Activated T-cell treated with anti-CD3 and anti-CD28 coated beads, Interleukin-2, amount 50 U/mL, for 24 hours (primary cell): ENCODE measurements around the gene PRSS48.
"Not testable (repeated sequence)": the region's sequence is repeated elsewhere in the genome, so short reads cannot be mapped to it uniquely, and the experiment has no call there.

Source experiments
- DNase-seq: peaks from one replicate; pipeline ENCODE4 v3.0.0-alpha.2; 2020
- H3K27ac Mint-ChIP-seq: 2 replicates; pipeline ENCODE4 v1.8.0; 2020; ENCODE audit warnings: mild to moderate bottlenecking, mixed read lengths
- H3K27me3 Mint-ChIP-seq: 2 replicates; pipeline ENCODE4 v1.8.0; 2020; ENCODE audit warnings: mixed read lengths
- H3K36me3 Mint-ChIP-seq: 2 replicates; pipeline ENCODE4 v1.8.0; 2020; ENCODE audit warnings: low read depth, mixed read lengths
- H3K4me1 Mint-ChIP-seq: 2 replicates; pipeline ENCODE4 v1.8.0; 2020; ENCODE audit warnings: low read depth, mixed read lengths
- H3K4me3 Mint-ChIP-seq: 2 replicates; pipeline ENCODE4 v1.8.0; 2020; ENCODE audit warnings: mild to moderate bottlenecking, moderate library complexity, mixed read lengths
- H3K9me3 Mint-ChIP-seq: 2 replicates; pipeline ENCODE4 v1.8.0; 2020; ENCODE audit warnings: mixed read lengths

PRSS48 gene, protein sequence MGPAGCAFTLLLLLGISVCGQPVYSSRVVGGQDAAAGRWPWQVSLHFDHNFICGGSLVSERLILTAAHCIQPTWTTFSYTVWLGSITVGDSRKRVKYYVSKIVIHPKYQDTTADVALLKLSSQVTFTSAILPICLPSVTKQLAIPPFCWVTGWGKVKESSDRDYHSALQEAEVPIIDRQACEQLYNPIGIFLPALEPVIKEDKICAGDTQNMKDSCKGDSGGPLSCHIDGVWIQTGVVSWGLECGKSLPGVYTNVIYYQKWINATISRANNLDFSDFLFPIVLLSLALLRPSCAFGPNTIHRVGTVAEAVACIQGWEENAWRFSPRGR

DNA sequence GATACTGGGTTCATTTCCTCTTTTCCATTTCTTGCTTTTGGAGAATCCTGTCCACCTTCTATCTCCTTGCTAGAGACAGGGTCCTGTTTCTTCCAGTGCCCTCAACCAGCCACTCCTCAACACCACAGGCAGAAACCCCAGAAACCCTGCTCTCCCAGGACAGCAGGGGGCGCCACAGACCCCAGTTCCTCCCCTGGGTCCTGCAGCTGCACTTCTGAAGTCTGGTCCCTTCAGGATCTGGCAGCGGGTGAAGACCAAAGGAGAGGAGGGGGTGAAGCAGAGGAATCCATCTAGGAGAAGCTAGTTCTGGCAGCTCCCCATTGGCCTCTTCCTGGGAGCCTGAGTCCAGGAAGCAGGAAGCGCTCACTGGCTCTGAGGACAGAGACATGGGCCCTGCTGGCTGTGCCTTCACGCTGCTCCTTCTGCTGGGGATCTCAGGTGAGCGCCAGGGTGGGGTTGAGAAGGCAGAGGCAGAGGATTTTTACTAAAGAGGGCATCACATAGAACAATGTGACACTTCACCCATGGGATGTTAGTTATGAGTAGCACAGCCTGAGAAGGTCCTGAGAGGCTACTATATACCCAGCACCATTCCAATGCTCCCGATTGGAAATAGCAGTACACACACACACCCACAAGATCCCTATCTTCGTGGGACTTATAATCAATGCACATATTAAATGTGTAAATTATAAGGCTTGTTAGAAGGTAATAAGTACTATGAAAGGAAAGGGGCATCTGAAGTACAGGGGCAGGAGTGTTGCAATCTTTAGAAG, at the start of gene PRSS48:
TSS of gene PRSS48 (plus strand) at position 375 of the 776 bp plus-strand sequence. CDS start at position 387, 12 bp downstream.
- Mint-ChIP-seq H3K4me3 (no peak within 1 kb of the TSS), H3K27me3 (peaks cover 19% of the 10 kb centered on the region), H3K4me1 (no peaks in the 10 kb centered on the region), H3K36me3 (no peaks in the 10 kb centered on the region), H3K27ac (no peak within 1 kb of the TSS), H3K9me3 (no peaks in the 10 kb centered on the region)
- DNase-seq, result peak; percentile 52

DNA sequence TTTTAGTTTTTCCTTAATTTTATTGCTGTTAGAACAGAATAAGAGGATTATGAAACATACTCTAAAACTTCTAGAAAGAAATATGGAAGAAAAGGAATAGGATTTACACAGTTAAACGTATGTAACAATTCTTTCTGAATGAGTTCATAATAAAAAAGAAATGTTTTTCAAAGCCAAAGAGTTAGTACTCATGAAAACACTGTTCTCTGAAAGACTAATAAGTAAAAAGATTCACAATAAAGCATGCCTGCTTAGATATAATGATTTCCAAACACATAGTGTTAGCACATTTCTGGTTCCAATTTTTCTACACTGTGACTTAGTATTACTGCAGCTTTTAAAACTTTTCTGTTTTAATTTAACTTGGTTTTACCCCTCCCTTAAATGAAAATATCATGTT, 49.8 kb upstream of the PRSS48 start:
- H3K4me1 Mint-ChIP-seq, result no peaks in the 10 kb centered on the region
- no peaks in the 10 kb centered on the region for H3K36me3 Mint-ChIP-seq
- no peaks in the 10 kb centered on the region for H3K9me3 Mint-ChIP-seq
- peaks cover 42% of the 10 kb centered on the region for H3K27me3 Mint-ChIP-seq
- H3K27ac Mint-ChIP-seq, result no peak overlapping the region
- no peak overlapping the region for H3K4me3 Mint-ChIP-seq
- no peak for DNase-seq

DNA sequence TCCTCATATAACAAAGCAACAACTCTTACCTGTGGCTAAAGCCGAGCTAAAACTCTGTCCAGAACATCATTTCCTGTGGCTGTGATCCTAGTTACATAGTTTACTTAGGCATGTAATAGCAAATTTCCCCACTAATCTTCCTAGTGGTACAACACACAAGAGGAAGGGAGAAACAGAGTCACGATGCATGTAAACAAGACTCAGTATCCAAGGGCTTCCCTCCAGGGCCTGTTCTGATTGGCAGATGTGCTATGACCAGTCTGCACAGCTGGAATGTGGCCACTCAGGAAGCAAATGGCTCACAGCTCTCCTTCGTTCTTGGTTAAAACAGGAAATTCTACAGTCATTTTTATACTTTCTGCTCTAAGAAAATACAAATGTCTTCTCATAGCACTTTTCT, 49.2 kb upstream of the PRSS48 start:
- Mint-ChIP-seq H3K4me1 (no peaks in the 10 kb centered on the region), H3K27ac (no peak overlapping the region), H3K27me3 (peaks cover 42% of the 10 kb centered on the region), H3K4me3 (no peak overlapping the region), H3K9me3 (no peaks in the 10 kb centered on the region), H3K36me3 (no peaks in the 10 kb centered on the region)
- no peak for DNase-seq

DNA sequence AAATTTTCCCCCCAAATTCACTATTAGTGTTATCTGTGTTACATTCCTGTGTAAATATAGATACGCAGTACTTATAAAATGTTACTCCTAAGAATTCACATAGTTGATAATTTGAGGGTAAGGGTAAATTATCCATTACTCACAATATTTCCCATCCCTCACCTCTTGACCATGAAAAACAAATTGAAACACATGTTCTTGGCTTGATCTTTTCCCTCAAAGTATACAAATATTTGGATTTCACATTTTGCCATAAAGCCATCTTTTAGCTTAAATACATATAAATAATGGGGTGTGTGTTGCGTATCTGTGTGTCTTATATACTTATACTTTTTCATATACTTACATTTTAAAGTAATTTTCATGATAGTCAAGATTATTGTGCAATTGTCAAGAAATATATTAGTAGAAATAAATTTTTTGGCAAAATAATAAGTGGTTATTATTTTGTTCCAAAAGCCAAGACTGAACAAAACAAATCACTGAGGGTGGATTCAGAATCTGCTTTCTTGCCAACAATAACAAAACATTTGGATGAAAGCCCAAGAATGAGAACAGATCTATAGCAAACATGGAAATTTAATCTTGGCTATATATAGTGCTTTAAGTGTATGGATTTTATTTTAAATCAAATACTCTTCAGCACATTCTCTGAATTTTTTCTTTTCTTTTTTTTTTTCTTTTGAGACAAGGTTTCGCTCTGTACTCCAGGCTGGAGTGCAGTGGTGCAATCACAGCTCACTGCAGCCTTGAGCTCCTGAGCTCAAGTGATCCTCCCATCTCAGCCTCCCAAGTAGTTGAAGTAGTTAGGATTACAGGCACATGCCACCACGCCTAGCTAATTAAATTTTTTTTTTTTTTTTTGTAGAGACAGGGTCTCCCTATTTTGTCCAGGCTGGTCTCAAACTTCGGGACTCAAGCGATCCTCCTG, 48.5 kb upstream of the PRSS48 start:
- Mint-ChIP-seq H3K27me3 (peaks cover 38% of the 10 kb centered on the region), H3K9me3 (no peaks in the 10 kb centered on the region), H3K4me1 (no peaks in the 10 kb centered on the region), H3K36me3 (no peaks in the 10 kb centered on the region), H3K4me3 (no peak overlapping the region), H3K27ac (no peak overlapping the region)
- DNase-seq, result no peak

DNA sequence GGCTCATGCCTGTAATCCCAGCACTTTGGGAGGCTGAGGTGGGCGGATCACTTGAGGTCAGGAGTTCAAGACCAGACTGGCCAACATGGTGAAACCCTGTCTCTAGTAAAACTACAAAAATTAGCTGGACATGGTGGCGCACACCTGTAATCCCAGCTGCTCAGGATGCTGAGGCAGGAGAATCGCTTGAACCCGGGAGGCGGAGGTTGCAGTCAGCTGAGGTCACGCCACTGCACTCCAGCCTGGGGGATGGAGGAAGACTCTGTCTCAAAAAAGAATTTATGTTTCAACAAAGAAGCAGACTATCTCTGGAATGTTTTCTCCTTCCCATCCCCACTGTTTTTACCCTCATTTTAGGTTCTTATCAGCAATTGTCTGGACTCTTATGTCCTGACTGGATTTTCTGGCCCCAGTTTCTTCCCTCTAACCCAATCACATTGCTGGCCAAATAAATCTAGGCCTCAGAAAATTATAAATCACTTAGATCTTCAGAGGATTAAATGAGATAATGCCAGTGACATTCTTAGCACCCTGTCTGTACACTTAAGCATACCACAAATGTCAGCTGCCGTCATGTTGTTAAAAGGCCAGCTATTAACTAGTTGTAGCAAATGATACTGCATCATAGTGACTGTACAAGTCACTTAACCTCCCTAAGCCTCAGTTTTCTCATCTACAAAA, 44.9 kb upstream of the PRSS48 start:
- Mint-ChIP-seq H3K27me3 (peaks cover 27% of the 10 kb centered on the region), H3K4me3 (no peak overlapping the region), H3K36me3 (no peaks in the 10 kb centered on the region), H3K27ac (no peak overlapping the region), H3K9me3 (no peaks in the 10 kb centered on the region), H3K4me1 (no peaks in the 10 kb centered on the region)
- no peak for DNase-seq

- H3K27ac Mint-ChIP-seq, result no peak overlapping the region
- DNase-seq, result no peak
- H3K27me3 Mint-ChIP-seq, result peaks cover 28% of the 10 kb centered on the region
- no peak overlapping the region for H3K4me3 Mint-ChIP-seq
- no peaks in the 10 kb centered on the region for H3K4me1 Mint-ChIP-seq
- no peaks in the 10 kb centered on the region for H3K9me3 Mint-ChIP-seq
- no peaks in the 10 kb centered on the region for H3K36me3 Mint-ChIP-seq
Measured at GRCh38 chr4:151233600-151233999, 43.4 kb upstream of the PRSS48 start.

DNA sequence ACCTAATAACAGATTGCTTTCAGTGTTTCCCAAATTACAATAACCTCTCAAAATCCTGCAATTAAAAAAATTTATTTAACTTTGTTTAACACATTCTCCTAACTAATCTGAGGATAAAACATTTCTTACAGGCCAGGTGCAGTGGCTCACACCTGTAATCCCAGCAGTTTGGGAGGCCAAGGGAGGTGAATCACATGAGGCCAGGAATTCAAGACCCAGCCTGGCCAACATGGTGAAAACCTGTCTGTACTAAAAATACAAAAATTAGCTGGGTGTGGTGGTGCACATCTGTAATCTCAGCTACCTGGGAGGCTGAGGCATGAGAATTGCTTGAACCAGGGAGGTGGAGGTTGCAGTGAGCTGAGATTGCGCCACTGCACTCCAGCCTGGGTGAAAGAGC, 41.6 kb upstream of the PRSS48 start:
- H3K27ac Mint-ChIP-seq, H3K4me3 Mint-ChIP-seq, H3K4me1 Mint-ChIP-seq, DNase-seq, H3K36me3 Mint-ChIP-seq, H3K9me3 Mint-ChIP-seq: not testable (repeated sequence)
- peaks cover 22% of the 10 kb centered on the region for H3K27me3 Mint-ChIP-seq

- Mint-ChIP-seq H3K27me3 (peaks cover 26% of the 10 kb centered on the region), H3K4me1 (no peaks in the 10 kb centered on the region), H3K4me3 (no peak overlapping the region), H3K9me3 (no peaks in the 10 kb centered on the region), H3K36me3 (no peaks in the 10 kb centered on the region), H3K27ac (no peak overlapping the region)
- DNase-seq, result no peak
Measured at GRCh38 chr4:151236036-151236435, 40.9 kb upstream of the PRSS48 start.

DNA sequence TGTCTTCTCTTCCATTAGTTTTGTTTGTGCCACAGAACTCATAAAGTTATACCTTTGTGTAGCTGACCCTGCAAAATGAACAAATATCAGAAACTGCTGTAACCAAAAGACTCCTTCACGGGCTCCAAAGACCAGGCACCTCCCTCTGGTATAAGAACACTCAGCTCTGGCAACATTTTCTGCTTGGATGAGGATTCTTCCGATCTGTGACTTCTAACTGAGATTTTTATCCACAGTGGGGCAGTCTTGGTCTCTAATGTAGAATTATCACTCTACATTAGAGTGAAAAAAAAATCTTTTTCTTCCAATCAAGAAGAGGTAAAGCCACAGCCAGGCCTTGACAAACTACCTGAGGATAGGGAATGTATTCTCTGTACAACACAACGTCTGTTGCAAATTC, 38.5 kb upstream of the PRSS48 start:
- no peaks in the 10 kb centered on the region for H3K36me3 Mint-ChIP-seq
- no peaks in the 10 kb centered on the region for H3K9me3 Mint-ChIP-seq
- DNase-seq, result no peak
- H3K4me1 Mint-ChIP-seq, result no peaks in the 10 kb centered on the region
- H3K27ac Mint-ChIP-seq, result no peak overlapping the region
- peaks cover 24% of the 10 kb centered on the region for H3K27me3 Mint-ChIP-seq
- no peak overlapping the region for H3K4me3 Mint-ChIP-seq

GRCh38 chr4:151239608-151240007, 37.4 kb upstream of the PRSS48 start:
- Mint-ChIP-seq H3K27me3 (peaks cover 21% of the 10 kb centered on the region), H3K27ac (no peak overlapping the region), H3K4me1 (no peaks in the 10 kb centered on the region), H3K36me3 (no peaks in the 10 kb centered on the region), H3K4me3 (no peak overlapping the region), H3K9me3 (no peaks in the 10 kb centered on the region)
- DNase-seq, result no peak

GRCh38 chr4:151242305-151242704, 34.7 kb upstream of the PRSS48 start:
- Mint-ChIP-seq H3K4me1 (no peaks in the 10 kb centered on the region), H3K9me3 (no peaks in the 10 kb centered on the region), H3K27me3 (peaks cover 14% of the 10 kb centered on the region), H3K4me3 (no peak overlapping the region), H3K36me3 (no peaks in the 10 kb centered on the region), H3K27ac (no peak overlapping the region)
- DNase-seq, result no peak

DNA sequence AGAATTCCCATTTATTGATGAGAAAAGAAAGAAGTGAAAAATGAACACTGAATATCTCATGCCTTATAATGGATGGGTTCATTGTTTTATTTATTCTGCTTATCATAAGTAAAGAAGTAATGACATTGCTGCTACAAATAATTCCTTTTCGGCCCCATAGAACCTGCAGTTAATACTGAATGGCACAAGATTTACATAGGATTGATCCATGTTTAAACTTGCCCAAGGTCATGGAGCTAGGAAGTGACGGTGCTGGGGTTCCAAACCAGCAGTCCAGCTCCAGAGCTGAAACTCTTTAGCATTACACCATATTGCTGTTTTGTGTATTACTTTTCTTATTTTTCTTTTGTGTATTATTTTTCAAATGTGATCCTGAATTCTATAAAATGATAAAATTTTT, 30.2 kb upstream of the PRSS48 start:
- no peaks in the 10 kb centered on the region for H3K9me3 Mint-ChIP-seq
- H3K4me1 Mint-ChIP-seq, result no peaks in the 10 kb centered on the region
- H3K27me3 Mint-ChIP-seq, result peaks cover 3% of the 10 kb centered on the region
- no peak overlapping the region for H3K27ac Mint-ChIP-seq
- no peak overlapping the region for H3K4me3 Mint-ChIP-seq
- DNase-seq, result no peak
- H3K36me3 Mint-ChIP-seq, result no peaks in the 10 kb centered on the region

GRCh38 chr4:151247395-151247794, 29.6 kb upstream of the PRSS48 start:
- Mint-ChIP-seq H3K4me1 (no peaks in the 10 kb centered on the region), H3K4me3 (no peak overlapping the region), H3K9me3 (no peaks in the 10 kb centered on the region), H3K27ac (no peak overlapping the region), H3K27me3 (peaks cover 3% of the 10 kb centered on the region), H3K36me3 (no peaks in the 10 kb centered on the region)
- DNase-seq, result no peak

DNA sequence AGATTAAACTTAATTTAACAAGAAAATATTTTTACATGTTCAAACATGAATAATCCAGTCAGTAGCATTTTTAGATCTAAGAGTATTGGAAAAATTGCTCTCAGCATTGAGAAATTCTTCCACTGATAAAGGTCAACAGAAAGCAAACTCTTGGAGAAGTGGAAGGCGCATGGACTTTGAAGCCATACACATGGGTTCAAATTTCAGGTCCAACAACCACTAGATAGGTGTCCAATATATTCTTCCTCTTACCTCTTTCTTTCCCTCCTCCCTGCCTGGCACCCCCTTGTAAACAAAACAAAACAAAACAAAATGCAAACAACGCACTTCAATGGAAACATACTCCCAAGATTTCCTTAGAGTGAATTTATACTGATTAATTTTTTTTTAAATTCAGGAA, 28.4 kb upstream of the PRSS48 start:
- no peaks in the 10 kb centered on the region for H3K4me1 Mint-ChIP-seq
- no peaks in the 10 kb centered on the region for H3K9me3 Mint-ChIP-seq
- H3K4me3 Mint-ChIP-seq, result no peak overlapping the region
- DNase-seq, result no peak
- H3K36me3 Mint-ChIP-seq, result no peaks in the 10 kb centered on the region
- peaks cover 3% of the 10 kb centered on the region for H3K27me3 Mint-ChIP-seq
- no peak overlapping the region for H3K27ac Mint-ChIP-seq
